Spleen (tissue), 11 donors: Measurements from ENCODE around the gene MYH10. TPM values are rescaled to one million over a fixed set of nuclear protein-coding genes. Genes with fewer than 3 reads are reported as not detected.
"Not testable (repeated sequence)": the region's sequence is repeated elsewhere in the genome, so short reads cannot be mapped to it uniquely, and the experiment has no call there.

Experiments used
- DNase-seq: peaks from one replicate; pipeline ENCODE4 v3.0.0-alpha.2; 2020
- H3K27ac ChIP-seq, 8 donors: fragments of 200-600 bp; sonication (generic) in 7 of 8; 1 replicate in 4 of 8; 2 replicates in 4 of 8; pipeline versions ENCODE4 v1.5.0 to v1.8.0; 2016 to 2021; ENCODE audit warnings: inconsistent platforms in 4 of 8, mild to moderate bottlenecking in 4 of 8, moderate library complexity in 1 of 8
- H3K27me3 ChIP-seq, 7 donors: fragments of 200-600 bp; sonication (generic) in 6 of 7; replicated peaks in 1 of 7; 1 replicate in 4 of 7; 2 replicates in 3 of 7; pipeline versions ENCODE4 v1.5.0 to v1.8.0; 2016 to 2021; ENCODE audit warnings: inconsistent platforms in 3 of 7, mild to moderate bottlenecking in 1 of 7
- H3K36me3 ChIP-seq, 6 donors: fragments of 200-600 bp; sonication (generic) in 5 of 6; 1 replicate in 4 of 6; 2 replicates in 2 of 6; pipeline versions ENCODE4 v1.5.0 to v1.8.0; 2016 to 2021; ENCODE audit warnings: inconsistent platforms in 2 of 6
- H3K4me1 ChIP-seq, 6 donors: fragments of 200-600 bp; sonication (generic) in 5 of 6; 1 replicate in 3 of 6; 2 replicates in 3 of 6; pipeline versions ENCODE4 v1.5.0 to v1.8.0; 2016 to 2021; ENCODE audit warnings: inconsistent platforms in 3 of 6
- H3K4me3 ChIP-seq, 8 donors: fragments of 200-600 bp; sonication (generic) in 7 of 8; 1 replicate in 4 of 8; 2 replicates in 4 of 8; pipeline versions ENCODE4 v1.5.0 to v1.8.0; 2016 to 2021; ENCODE audit warnings: inconsistent platforms in 4 of 8, mild to moderate bottlenecking in 4 of 8, moderate library complexity in 2 of 8
- H3K9me3 ChIP-seq, 8 donors: fragments of 200-600 bp; sonication (generic) in 7 of 8; 1 replicate in 4 of 8; 2 replicates in 4 of 8; pipeline versions ENCODE4 v1.5.0 to v1.8.0; 2016 to 2021; ENCODE audit warnings: inconsistent platforms in 4 of 8
- POLR2A ChIP-seq, 3 donors: fragments of 450-650 bp; IDR thresholded peaks; one replicate each; pipeline ENCODE4 v1.5.1; 2017; ENCODE audit warnings: antibody characterized with exemption in 3 of 3, mild to moderate bottlenecking in 1 of 3
- POLR2AphosphoS5 ChIP-seq, 3 donors: sonication (generic); formaldehyde crosslinking; IDR thresholded peaks; one replicate each; pipeline ENCODE4 v1.5.1; 2017; ENCODE audit warnings: antibody characterized with exemption in 3 of 3
- WGBS, 5 donors: extraction: QIAGEN DNeasy Blood & Tissue Kit in 3 of 5; methylation state at CpG; one replicate each; pipeline versions ENCODE4 v1.1.5 to v1.1.7; 2013 to 2018; 5-methylcytosine and 5-hydroxymethylcytosine counted together
- intact Hi-C: fragments of 100-400 bp; cut with DNase I; formaldehyde crosslinking; loops from one replicate; pipeline ENCODE4 v1.15.0; 2023; ENCODE audit warnings: low total_unique reads
- polyA plus RNA-seq, 3 donors: library from polyadenylated mRNA; stranded (reverse); fragments of 200-250 nt; gene quantifications; one replicate each; pipeline ENCODE4 v1.2.1, GENCODE V29; 2013
- total RNA-seq, 7 donors: library from RNA; depleted of rRNA in 3 of 7; stranded (reverse); fragments of >200 nt in 3 of 7; fragmentation: NEBNext Ultra II Directional in 4 of 7; extraction: Animal tissue kit (Norgen Biotek cat#: 25700) in 4 of 7; gene quantifications; one replicate each; pipeline versions ENCODE4 v1.1.0 to v1.2.1, GENCODE V29; 2016 to 2021
- TF ChIP-seq, protein P1 (sequence below), 11 experiments: fragments of 200-600 bp in 7 of 11; fragments of 450-650 bp in 4 of 11; sonication (generic) in 4 of 11; IDR thresholded peaks in 8 of 11; conservative IDR thresholded peaks in 3 of 11; 1 replicate in 7 of 11; 2 replicates in 4 of 11; pipeline versions ENCODE4 v1.4.0 to v1.8.0; 2016 to 2021; ENCODE audit warnings: antibody characterized with exemption in 11 of 11, inconsistent platforms in 4 of 11, mild to moderate bottlenecking in 1 of 11
- donor health status: healthy with polysubstance abuse.
- donor health status: DM: no; HTN: no; CAD: no; lungs with moderate emphysema.
- donor health status: DM: no; HTN: no; CAD: no.
- donor health status: Bipolar disorder and iron deficiency.
- donor health status: healthy.
- donor health status: DM: no; HTN: no; CAD: no.
- donor health status: DM: yes; HTN: yes; CAD: no.

The MYH10 gene
- total and polyA plus RNA-seq, 10 donors = 1.0 to 14.4 (median 7.5) TPM

DNA sequence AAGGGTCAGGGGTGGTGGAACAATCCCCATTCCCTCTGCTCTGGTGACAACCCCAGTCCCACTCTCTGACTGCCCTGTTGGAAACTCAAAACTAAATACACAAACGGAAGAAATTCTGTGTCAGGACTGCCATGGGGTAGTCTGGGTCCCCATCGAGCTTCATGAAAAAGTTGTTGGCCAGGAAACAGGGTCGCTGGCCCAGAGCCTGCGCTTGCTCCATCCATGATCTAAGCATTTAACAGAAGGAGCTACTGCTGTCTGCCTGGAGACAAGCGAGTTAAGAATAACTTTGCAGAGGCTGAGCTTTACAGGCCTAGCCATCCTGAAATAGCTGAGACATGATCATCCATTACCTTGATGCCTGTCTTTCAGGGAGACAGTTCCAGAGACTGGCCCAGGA lies 32.4 kb upstream of the MYH10 start:
- WGBS, 5 donors = 73 to 95% (median 89%) methylated on average over 5 of the region's 5 CpGs
- Histone ChIP-seq H3K27me3 (peaks cover 0 to 20% (median 0%) of the 10 kb centered on the region in 7 donors), H3K36me3 (no peaks in the 10 kb centered on the region), H3K4me3 (no peak overlapping the region), H3K27ac (no peak overlapping the region), H3K9me3 (no peaks in the 10 kb centered on the region), H3K4me1 (no peaks in the 10 kb centered on the region)
- TF ChIP-seq POLR2AphosphoS5 (IDR thresholded peaks at IDR 0.05) (no peak), POLR2A (IDR thresholded peaks at IDR 0.05) (no peak)
- TF ChIP-seq, protein P1, sequence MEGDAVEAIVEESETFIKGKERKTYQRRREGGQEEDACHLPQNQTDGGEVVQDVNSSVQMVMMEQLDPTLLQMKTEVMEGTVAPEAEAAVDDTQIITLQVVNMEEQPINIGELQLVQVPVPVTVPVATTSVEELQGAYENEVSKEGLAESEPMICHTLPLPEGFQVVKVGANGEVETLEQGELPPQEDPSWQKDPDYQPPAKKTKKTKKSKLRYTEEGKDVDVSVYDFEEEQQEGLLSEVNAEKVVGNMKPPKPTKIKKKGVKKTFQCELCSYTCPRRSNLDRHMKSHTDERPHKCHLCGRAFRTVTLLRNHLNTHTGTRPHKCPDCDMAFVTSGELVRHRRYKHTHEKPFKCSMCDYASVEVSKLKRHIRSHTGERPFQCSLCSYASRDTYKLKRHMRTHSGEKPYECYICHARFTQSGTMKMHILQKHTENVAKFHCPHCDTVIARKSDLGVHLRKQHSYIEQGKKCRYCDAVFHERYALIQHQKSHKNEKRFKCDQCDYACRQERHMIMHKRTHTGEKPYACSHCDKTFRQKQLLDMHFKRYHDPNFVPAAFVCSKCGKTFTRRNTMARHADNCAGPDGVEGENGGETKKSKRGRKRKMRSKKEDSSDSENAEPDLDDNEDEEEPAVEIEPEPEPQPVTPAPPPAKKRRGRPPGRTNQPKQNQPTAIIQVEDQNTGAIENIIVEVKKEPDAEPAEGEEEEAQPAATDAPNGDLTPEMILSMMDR (IDR thresholded peaks at IDR 0.05 in 8 of 11, conservative IDR thresholded peaks at IDR 0.05 in 3 of 11) = no peak
- DNase-seq = no peak
- intact Hi-C loops = no loop called here

DNA sequence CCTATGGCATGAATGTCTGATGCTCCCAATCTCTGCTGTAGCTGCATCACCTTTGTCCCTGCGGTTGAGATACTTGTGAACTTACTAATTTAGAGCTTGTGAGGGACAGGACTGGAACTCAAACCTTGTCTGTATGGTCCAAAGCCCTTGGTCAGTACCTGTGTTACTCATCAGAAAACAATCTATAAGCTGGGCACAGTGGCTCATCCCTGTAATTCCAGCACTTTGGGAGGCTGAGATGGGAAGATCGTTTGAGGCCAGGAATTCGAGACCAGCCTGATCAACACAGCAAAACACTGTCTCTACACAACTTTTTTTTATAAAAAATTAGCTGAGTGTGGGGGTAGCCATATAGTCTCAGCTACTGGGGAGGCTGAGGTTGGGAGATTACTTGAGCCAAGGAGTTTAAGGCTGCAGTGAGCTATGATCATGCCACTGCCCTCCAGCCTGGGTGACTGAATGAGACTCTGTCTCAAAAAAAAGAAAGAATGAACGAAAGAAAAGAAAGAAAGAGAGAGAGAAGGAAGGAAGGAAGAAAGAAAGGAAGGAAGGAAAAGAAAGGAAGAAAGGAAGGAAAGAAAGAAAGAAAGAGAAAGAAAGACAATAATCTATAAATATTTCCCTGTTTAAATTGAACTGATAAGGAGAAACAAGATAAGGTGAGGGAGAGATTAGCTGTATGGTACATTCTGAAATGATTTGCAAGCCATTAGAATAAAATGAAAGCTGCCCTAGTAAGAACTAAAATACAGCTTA lies 31.7 kb upstream of the MYH10 start:
- TF ChIP-seq POLR2AphosphoS5 (IDR thresholded peaks at IDR 0.05) = no peak
- TF ChIP-seq POLR2A (IDR thresholded peaks at IDR 0.05) = no peak
- TF ChIP-seq, protein P1 (IDR thresholded peaks at IDR 0.05 in 8 of 11, conservative IDR thresholded peaks at IDR 0.05 in 3 of 11) = no peak
- no peak for DNase-seq

DNA sequence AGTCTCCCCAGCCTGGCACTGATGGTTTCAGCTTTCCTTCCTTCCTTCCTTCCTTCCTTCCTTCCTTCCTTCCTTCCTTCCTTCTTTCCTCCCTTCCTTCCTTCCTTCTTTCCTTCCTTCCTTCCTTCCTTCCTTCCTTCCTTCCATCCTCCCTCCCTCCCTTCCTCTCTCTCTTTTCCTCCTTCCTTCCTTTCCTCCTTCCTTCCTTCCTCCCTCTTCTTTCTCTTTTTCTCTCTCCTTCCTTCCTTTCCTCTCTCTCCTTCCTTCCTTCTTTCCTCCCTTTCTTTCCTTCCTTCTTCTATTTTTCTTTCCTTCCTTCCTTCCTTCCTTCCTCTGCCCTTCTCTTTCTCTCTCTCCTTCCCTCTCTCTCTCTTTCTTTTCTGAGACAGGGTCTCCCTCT lies 30.2 kb upstream of the MYH10 start:
- H3K27me3 ChIP-seq = peaks cover 0 to 12% (median 0%) of the 10 kb centered on the region in 7 donors
- H3K27ac ChIP-seq, DNase-seq, H3K4me3 ChIP-seq, H3K4me1 ChIP-seq, H3K36me3 ChIP-seq, intact Hi-C loops: not testable (repeated sequence)
- peaks cover 0 to 19% (median 4%) of the 10 kb centered on the region in 8 donors for H3K9me3 ChIP-seq

More for the DNA sequence above, 31.7 kb upstream of the MYH10 start:
- Histone ChIP-seq H3K4me3 (no peak overlapping the region), H3K9me3 (peaks cover 0 to 4% (median 0%) of the 10 kb centered on the region in 8 donors), H3K36me3 (no peaks in the 10 kb centered on the region), H3K4me1 (no peaks in the 10 kb centered on the region), H3K27me3 (peaks cover 0 to 19% (median 0%) of the 10 kb centered on the region in 7 donors), H3K27ac (no peak overlapping the region)
- intact Hi-C loops = no loop called here
- 68 to 85% (median 83%) methylated on average over 4 of the region's 4 CpGs for WGBS, 5 donors

DNA sequence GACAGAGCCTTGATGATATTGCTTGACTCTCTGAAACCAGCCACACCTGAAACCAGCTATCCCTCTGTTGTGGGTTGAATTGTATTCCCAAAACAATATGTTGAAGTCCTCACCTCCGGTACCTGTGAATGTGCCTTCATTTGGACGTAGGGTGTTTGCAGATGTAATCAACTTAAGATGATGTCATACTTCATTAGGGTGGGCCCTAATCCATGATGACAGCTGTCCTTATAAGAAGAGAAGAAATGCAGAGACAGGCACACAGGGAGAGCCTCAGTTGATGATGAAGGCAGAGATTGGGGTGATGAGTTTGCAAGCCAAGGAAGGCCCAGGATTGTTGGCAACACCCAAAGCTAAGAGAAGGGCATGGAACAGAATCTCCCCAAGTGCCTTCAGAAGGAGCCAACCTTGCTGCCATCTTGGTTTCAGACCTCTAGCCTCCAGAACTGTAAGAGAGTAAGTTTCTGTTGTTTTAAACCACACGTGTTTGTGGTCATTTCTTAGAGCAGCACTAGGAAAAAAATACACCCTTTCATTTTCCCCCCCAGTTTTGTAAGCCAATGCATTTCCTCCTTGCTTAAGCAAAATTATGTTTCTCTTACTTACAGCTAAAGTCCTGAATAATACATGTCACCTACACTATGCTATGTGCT lies 29.4 kb upstream of the MYH10 start:
- Histone ChIP-seq H3K36me3 (no peaks in the 10 kb centered on the region), H3K4me1 (no peaks in the 10 kb centered on the region), H3K4me3 (no peak overlapping the region), H3K27me3 (peaks cover 0 to 7% (median 0%) of the 10 kb centered on the region in 7 donors), H3K27ac (no peak overlapping the region), H3K9me3 (peaks cover 0 to 19% (median 4%) of the 10 kb centered on the region in 8 donors)
- DNase-seq = no peak
- no peak for TF ChIP-seq POLR2AphosphoS5 (IDR thresholded peaks at IDR 0.05)
- TF ChIP-seq POLR2A (IDR thresholded peaks at IDR 0.05) = no peak
- TF ChIP-seq, protein P1 (IDR thresholded peaks at IDR 0.05 in 8 of 11, conservative IDR thresholded peaks at IDR 0.05 in 3 of 11) = no peak
- intact Hi-C loops = no loop called here
- 71 to 83% (median 72%) methylated on average over 3 of the region's 3 CpGs for WGBS, 5 donors
